Measurements from ENCODE around the gene CAMTA1.

DNA sequence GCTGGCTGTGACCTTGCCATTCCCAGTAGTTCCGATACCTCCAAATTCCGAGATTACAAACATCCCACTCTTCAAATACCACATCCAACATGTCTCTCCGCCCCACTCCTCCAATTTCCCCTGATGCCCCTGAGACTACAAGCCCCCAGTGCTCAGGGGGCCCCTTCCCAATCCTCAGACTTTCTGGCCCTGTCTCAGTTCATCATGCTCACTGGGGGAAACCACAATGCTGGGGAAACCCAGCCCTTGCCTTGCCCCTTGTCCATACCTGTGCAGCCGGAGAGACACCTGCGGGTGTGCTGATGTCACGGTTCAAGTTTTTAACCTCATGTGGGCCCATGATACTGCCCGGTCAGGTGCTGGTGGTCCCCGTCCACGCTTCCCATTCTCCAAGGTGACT is 226.6 kb downstream of the CAMTA1 start:
- TF ChIP-seq, protein P1, sequence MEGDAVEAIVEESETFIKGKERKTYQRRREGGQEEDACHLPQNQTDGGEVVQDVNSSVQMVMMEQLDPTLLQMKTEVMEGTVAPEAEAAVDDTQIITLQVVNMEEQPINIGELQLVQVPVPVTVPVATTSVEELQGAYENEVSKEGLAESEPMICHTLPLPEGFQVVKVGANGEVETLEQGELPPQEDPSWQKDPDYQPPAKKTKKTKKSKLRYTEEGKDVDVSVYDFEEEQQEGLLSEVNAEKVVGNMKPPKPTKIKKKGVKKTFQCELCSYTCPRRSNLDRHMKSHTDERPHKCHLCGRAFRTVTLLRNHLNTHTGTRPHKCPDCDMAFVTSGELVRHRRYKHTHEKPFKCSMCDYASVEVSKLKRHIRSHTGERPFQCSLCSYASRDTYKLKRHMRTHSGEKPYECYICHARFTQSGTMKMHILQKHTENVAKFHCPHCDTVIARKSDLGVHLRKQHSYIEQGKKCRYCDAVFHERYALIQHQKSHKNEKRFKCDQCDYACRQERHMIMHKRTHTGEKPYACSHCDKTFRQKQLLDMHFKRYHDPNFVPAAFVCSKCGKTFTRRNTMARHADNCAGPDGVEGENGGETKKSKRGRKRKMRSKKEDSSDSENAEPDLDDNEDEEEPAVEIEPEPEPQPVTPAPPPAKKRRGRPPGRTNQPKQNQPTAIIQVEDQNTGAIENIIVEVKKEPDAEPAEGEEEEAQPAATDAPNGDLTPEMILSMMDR (conservative IDR thresholded peaks at IDR 0.05; ENCODE audit: low read depth, low read length): no peak
- no peak for TF ChIP-seq EZH2 (IDR thresholded peaks at IDR 0.05; ENCODE audit: borderline replicate concordance, low read depth, low read length, poor library complexity, severe bottlenecking)

All from A673 (cell line).